Prostate gland (tissue), 2 donors: Measurements from ENCODE around the gene ASIC2. TPM values are rescaled to one million over a fixed set of nuclear protein-coding genes. Genes with fewer than 3 reads are reported as not detected.

Experiments used
- DNase-seq: peaks from one replicate; pipeline ENCODE4 v3.0.0-alpha.2; 2019; ENCODE audit warnings: low spot score
- H3K27ac ChIP-seq, 2 donors: fragments of 200-600 bp; sonication (generic); 2 replicates each; pipeline ENCODE4 v1.5.1; 2017 to 2019
- H3K27me3 ChIP-seq: fragments of 200-600 bp; sonication (generic); replicated peaks from 2 replicates; pipeline ENCODE4 v1.5.1; 2019; ENCODE audit not compliant: insufficient read depth
- H3K36me3 ChIP-seq, 2 donors: fragments of 200-600 bp; sonication (generic); 1 replicate in 1 of 2; 2 replicates in 1 of 2; pipeline versions ENCODE4 v1.5.1 to v1.8.1; 2017 to 2019
- H3K4me1 ChIP-seq: fragments of 200-600 bp; sonication (generic); replicated peaks from 2 replicates; pipeline ENCODE4 v1.5.1; 2019
- H3K4me3 ChIP-seq, 2 donors: fragments of 200-600 bp; sonication (generic); 2 replicates each; pipeline ENCODE4 v1.5.1; 2017 to 2019
- H3K9me3 ChIP-seq: fragments of 200-600 bp; sonication (generic); 2 replicates; pipeline ENCODE4 v1.5.1; 2017
- POLR2A ChIP-seq: fragments of 450-650 bp; IDR thresholded peaks from one replicate; pipeline ENCODE4 v1.6.1; 2016; ENCODE audit warnings: antibody characterized with exemption, mild to moderate bottlenecking
- POLR2AphosphoS5 ChIP-seq: sonication (generic); formaldehyde crosslinking; IDR thresholded peaks from one replicate; pipeline ENCODE4 v1.6.1; 2017; ENCODE audit warnings: antibody characterized with exemption
- WGBS: methylation state at CpG from one replicate; pipeline ENCODE4 v1.1.5; 2018; 5-methylcytosine and 5-hydroxymethylcytosine counted together
- intact Hi-C: fragments of 100-400 bp; cut with DNase I; formaldehyde crosslinking; loops from one replicate; pipeline ENCODE4 v1.14.2; 2022
- total RNA-seq, 2 donors: library from RNA; depleted of rRNA; stranded (reverse); fragments of >200 nt; gene quantifications; one replicate each; pipeline ENCODE4 v1.1.0, GENCODE V29; 2016
- TF ChIP-seq, protein P1 (sequence below), 4 experiments: fragments of 200-600 bp in 2 of 4; fragments of 450-650 bp in 2 of 4; sonication (generic) in 2 of 4; IDR thresholded peaks; 1 replicate in 3 of 4; 2 replicates in 1 of 4; pipeline ENCODE4 v1.5.1; 2016 to 2019; ENCODE audit warnings: antibody characterized with exemption in 4 of 4, mild to moderate bottlenecking in 2 of 4, moderate library complexity in 2 of 4

Gene ASIC2
- total RNA-seq, 2 donors from 2014 or later: 3.2 TPM; not detected in 1

DNA sequence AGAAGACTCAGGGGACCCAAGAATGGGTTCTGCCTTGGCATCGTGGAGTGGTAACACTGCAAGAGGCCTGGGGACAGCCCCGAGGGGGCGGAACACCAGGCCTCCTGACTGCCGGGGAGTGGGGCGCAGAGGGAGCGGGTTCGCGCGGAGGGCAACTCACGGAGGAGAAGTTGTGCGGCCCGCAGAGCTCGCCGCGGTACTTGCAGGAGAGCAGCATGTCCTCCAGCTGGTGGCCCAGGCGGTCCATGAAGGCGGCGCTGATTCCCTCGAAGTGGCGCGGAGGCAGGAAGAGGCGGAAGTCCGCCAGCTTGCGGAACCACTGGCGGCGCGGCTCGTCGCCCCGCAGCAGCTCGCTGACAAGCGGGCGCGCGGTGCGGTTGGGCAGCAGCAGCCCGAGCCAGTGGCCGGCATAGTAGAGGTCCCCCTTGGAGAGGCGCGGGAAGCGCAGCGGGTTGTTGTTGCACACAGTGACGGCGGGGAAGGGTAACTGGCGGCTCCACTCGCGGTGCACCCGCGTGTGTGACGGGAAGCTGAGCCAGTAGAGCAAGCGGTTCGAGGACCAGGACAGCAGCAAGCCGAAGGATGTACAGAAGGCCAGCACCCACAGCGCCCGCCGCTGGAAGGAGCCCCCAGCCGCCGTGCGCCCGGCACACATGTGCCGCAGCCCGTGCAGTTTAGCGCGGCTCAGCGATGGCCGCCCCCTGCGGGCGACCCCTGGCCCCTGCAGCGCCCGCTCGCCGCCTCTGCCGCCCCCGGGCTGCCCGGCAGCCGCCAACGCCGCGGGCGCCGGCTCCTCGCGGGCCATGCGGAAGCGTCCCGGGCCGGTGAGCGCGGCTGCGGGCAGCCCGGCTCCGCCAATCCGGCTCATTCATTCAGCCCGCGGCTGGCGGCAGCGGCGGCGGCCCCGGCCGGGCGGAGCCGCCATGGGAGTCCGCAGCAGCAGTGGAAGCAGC lies 1.6 kb downstream of the ASIC2 start:
- H3K4me1 ChIP-seq: peaks cover 4% of the 10 kb centered on the region
- no peak overlapping the region for H3K27ac ChIP-seq
- TF ChIP-seq, protein P1, sequence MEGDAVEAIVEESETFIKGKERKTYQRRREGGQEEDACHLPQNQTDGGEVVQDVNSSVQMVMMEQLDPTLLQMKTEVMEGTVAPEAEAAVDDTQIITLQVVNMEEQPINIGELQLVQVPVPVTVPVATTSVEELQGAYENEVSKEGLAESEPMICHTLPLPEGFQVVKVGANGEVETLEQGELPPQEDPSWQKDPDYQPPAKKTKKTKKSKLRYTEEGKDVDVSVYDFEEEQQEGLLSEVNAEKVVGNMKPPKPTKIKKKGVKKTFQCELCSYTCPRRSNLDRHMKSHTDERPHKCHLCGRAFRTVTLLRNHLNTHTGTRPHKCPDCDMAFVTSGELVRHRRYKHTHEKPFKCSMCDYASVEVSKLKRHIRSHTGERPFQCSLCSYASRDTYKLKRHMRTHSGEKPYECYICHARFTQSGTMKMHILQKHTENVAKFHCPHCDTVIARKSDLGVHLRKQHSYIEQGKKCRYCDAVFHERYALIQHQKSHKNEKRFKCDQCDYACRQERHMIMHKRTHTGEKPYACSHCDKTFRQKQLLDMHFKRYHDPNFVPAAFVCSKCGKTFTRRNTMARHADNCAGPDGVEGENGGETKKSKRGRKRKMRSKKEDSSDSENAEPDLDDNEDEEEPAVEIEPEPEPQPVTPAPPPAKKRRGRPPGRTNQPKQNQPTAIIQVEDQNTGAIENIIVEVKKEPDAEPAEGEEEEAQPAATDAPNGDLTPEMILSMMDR (IDR thresholded peaks at IDR 0.05): no peak
- TF ChIP-seq POLR2AphosphoS5: no peak
- TF ChIP-seq POLR2A: no peak
- H3K4me3 ChIP-seq: peak overlapping the region; percentile 6 to 22
- WGBS: 2% methylated on average over 57 of the region's 104 CpGs
- intact Hi-C loops: no loop called here
- no peaks in the 10 kb centered on the region for H3K9me3 ChIP-seq
- no peaks in the 10 kb centered on the region for H3K36me3 ChIP-seq
- peaks cover 4% of the 10 kb centered on the region for H3K27me3 ChIP-seq
- DNase-seq: no peak

DNA sequence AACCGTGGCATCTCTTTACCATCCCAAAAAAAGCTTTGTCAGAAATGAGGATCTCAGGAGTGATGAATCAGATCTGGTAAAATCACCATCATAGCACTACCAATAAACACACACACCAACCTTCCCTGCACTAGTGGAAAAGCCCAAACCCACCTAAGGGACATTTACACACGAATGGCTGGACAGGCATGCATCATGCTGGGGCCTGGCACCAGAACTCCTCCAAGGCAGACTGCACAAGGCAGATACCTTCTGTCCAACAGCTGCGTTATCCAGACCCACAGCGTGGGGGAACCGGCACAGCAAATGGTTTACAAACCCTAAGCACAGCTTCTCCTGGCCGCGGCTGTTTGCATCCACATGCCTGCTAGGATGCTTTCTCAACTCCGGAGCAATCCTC lies 2.8 kb downstream of the ASIC2 start:
- intact Hi-C loops: no loop called here
- no peak for DNase-seq
- Histone ChIP-seq H3K27ac (no peak overlapping the region), H3K9me3 (no peaks in the 10 kb centered on the region), H3K4me3 (no peak overlapping the region), H3K27me3 (peaks cover 4% of the 10 kb centered on the region), H3K4me1 (peaks cover 4% of the 10 kb centered on the region), H3K36me3 (no peaks in the 10 kb centered on the region)
- TF ChIP-seq POLR2A: no peak
- TF ChIP-seq, protein P1 (IDR thresholded peaks at IDR 0.05): no peak
- TF ChIP-seq POLR2AphosphoS5: no peak
- 79% methylated on average over 8 of the region's 8 CpGs for WGBS

DNA sequence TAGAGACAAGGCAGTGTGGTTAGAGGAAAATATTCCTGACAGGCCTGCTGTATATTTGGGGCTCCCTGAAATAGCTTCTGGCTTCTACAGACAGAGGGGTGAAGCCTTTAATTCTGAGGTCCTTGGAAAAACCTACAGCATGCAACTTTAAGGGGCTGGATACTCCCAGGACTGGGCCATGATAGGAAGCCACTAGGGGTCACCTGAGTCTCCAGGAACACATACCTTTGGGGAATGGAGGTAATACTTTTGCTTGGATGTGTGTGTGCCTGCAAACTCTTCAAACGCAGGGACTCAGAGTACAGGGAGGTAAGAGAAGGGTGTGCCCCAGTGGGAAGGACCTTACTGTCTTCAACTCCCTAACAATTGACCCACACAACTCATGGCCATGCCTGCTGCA lies 4.1 kb downstream of the ASIC2 start:
- Histone ChIP-seq H3K27ac (no peak overlapping the region), H3K27me3 (peaks cover 4% of the 10 kb centered on the region), H3K36me3 (no peaks in the 10 kb centered on the region), H3K4me3 (no peak overlapping the region), H3K9me3 (no peaks in the 10 kb centered on the region), H3K4me1 (peaks cover 8% of the 10 kb centered on the region)
- intact Hi-C loops: no loop called here
- no peak for DNase-seq
- TF ChIP-seq POLR2A (no peak), POLR2AphosphoS5 (no peak)
- TF ChIP-seq, protein P1 (IDR thresholded peaks at IDR 0.05): no peak
- WGBS: 63% methylated on average over 1 of the region's 1 CpG

DNA sequence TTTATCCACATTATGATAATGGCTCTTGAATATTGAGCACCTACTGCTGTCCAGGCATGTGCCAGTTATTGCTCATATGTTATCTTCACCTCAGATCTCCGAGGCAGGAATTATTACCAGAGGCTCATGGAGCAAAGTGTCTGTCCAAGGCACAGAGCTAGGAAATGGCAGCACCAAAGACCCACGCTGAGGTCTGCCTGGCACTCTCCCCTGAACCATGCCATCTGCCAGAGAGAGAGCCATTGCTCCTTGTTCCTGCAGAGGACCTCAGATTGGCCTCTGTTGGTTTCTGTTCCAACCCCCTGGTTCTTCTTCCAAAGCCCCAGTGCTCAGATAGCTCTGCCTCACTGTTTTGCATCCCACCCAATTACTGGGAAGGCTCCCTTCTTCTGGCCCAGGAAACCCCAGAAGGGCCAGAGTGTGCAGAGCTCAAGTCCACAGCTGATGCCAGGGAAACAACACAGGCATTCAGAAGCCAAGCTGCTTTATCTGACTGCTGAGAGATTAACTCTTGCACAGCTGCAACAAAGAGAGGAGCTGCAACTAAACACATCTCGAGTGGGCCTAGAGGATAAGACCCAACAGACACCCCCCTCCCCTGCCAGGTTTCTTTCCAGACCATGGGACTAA lies 5.9 kb downstream of the ASIC2 start:
- Histone ChIP-seq H3K27me3 (no peaks in the 10 kb centered on the region), H3K27ac (no peak overlapping the region), H3K36me3 (no peaks in the 10 kb centered on the region), H3K9me3 (no peaks in the 10 kb centered on the region), H3K4me1 (peaks cover 4% of the 10 kb centered on the region), H3K4me3 (no peak overlapping the region)
- no peak for DNase-seq
- TF ChIP-seq POLR2A (no peak), POLR2AphosphoS5 (no peak)
- TF ChIP-seq, protein P1 (IDR thresholded peaks at IDR 0.05): no peak
- 78% methylated on average over 2 of the region's 3 CpGs for WGBS
- intact Hi-C loops: no loop called here
